Measurements from ENCODE around the gene ANKRD63. TPM values are rescaled to one million over a fixed set of nuclear protein-coding genes. Genes with fewer than 3 reads are reported as not detected.

The ANKRD63 gene
- total and polyA plus RNA-seq, 4 donors: not detected

DNA sequence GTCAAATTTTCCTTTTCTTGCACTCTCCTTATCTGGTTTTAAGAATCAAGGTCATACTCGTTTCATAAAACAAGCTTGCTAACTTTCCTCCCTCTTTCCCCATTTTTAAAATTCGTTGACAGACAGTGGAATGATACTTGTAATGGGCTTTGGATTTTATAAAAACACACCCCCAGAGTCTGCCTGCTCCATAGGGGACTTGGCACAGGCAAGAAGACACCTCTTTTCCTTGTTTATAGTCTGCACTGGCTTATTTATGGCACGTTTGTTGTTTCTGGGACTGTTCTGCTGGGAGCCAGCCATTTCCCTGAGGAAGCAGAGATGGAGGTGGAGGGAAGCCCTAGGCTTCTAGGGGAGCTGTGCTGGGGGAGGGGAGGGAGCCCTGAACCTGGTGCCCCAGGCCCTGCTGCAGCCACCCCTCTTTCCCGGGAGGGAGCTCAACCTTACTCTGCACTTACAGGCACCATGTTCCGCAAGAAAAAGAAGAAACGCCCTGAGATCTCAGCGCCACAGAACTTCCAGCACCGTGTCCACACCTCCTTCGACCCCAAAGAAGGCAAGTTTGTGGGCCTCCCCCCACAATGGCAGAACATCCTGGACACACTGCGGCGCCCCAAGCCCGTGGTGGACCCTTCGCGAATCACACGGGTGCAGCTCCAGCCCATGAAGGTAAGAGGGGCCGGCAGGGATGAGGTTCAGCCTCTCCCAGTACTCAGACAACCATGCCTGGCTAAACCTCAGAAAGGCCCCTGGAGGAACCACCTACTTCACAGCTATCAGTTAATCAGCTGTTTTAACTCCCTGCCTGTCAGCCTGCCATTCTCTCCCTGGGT is 18.3 kb downstream of the ANKRD63 start:
- H3K4me1 ChIP-seq (ENCODE audit: control insufficient read depth in 5 of 5, insufficient read depth in 5 of 5, low read length in 5 of 5): peaks cover 0 to 2% (median 0%) of the 10 kb centered on the region in 5 donors
- no peaks in the 10 kb centered on the region for H3K36me3 ChIP-seq (ENCODE audit: control insufficient read depth in 4 of 4, insufficient read depth in 4 of 4, low read length in 4 of 4)
- no peaks in the 10 kb centered on the region for H3K27me3 ChIP-seq (ENCODE audit: control insufficient read depth in 3 of 3, insufficient read depth in 3 of 3, low read length in 2 of 3)
- no peak for ATAC-seq (ENCODE audit: insufficient read depth, low FRiP score)
- H3K9ac ChIP-seq (ENCODE audit: insufficient read depth in 1 of 2, low read length in 2 of 2): no peak overlapping the region
- WGBS, 2 donors: 84 to 86% methylated on average over 14 to 16 of the region's 16 CpGs
- no peak overlapping the region for H3K27ac ChIP-seq (ENCODE audit: low read depth in 1 of 2, low read length in 1 of 2)
- TF ChIP-seq, protein P1, sequence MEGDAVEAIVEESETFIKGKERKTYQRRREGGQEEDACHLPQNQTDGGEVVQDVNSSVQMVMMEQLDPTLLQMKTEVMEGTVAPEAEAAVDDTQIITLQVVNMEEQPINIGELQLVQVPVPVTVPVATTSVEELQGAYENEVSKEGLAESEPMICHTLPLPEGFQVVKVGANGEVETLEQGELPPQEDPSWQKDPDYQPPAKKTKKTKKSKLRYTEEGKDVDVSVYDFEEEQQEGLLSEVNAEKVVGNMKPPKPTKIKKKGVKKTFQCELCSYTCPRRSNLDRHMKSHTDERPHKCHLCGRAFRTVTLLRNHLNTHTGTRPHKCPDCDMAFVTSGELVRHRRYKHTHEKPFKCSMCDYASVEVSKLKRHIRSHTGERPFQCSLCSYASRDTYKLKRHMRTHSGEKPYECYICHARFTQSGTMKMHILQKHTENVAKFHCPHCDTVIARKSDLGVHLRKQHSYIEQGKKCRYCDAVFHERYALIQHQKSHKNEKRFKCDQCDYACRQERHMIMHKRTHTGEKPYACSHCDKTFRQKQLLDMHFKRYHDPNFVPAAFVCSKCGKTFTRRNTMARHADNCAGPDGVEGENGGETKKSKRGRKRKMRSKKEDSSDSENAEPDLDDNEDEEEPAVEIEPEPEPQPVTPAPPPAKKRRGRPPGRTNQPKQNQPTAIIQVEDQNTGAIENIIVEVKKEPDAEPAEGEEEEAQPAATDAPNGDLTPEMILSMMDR (IDR thresholded peaks at IDR 0.05; ENCODE audit: control extremely low read depth, extremely low read depth): no peak
- peaks cover 0 to 1% (median 0%) of the 10 kb centered on the region in 4 donors for H3K9me3 ChIP-seq (ENCODE audit: control insufficient read depth in 4 of 4, insufficient read depth in 3 of 4, low read length in 3 of 4)
- no peak for DNase-seq
- no peak overlapping the region for H3K4me3 ChIP-seq

DNA sequence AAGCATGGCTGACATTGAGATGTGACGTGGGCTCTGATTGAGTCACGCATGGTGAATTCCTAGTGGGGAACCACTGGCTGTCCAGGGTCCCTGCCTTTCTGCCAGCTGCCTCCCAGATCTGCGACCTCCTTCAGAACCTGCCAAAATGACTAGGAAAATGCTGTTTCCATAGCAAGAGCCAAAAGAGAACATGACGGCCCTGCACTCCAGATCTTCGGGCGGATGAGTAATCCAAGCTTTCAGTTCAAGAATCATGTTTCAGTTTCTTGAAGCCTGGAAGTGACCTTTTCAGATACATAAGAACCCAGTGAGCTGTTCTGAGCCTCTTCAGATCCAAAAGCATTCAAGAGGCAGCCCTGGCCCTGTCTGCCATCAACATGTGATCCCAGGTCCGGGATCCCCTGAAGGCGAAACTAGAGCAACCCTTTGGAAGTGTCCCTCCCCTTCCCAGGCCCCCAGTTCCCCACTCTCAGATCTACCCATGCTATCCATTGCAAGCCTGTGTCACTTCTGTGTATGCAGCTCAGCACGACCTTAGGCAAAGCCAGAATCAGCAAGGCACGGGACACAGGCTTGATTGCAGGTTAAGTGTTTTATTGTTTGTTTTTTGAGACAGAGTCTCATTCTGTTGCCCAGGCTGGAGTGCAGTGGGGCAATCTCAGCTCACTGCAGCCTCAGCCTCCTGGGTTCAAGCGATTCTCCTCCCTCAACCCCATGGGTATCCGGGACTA is 19.7 kb downstream of the ANKRD63 start:
- DNase-seq: peak in 1 of 3 donors; percentile 65

DNA sequence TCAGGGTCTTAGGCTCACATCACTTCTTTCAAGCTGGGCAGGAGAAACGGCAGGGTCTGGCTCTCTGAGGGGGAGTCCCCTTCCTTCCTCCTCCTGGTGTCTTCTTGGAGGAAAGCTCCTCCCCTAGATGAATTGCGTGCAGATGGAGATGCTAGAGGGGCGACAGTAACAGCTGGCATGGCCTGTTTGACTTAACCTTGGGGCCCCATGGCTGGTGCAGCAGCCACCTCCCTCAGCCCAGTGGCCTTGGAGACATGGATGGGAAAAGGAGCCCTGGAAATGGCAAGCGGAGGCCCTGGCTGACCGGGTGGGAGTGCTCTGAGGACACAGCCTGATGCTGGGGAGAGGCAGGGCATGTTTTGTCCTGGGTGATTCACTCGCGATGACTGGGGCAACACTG is 23.8 kb downstream of the ANKRD63 start:
- TF ChIP-seq, protein P1 (IDR thresholded peaks at IDR 0.05; ENCODE audit: control extremely low read depth, extremely low read depth): no peak

More for the DNA sequence above, 19.7 kb downstream of the ANKRD63 start:
- no peaks in the 10 kb centered on the region for H3K36me3 ChIP-seq (ENCODE audit: control insufficient read depth in 4 of 4, insufficient read depth in 4 of 4, low read length in 4 of 4)
- peak; percentile 41 for ATAC-seq (ENCODE audit: insufficient read depth, low FRiP score)
- no peaks in the 10 kb centered on the region for H3K27me3 ChIP-seq (ENCODE audit: control insufficient read depth in 3 of 3, insufficient read depth in 3 of 3, low read length in 2 of 3)
- H3K9ac ChIP-seq (ENCODE audit: insufficient read depth in 1 of 2, low read length in 2 of 2): peak overlapping the region in 1 of 2 donors; percentile 23
- peaks cover 0 to 2% (median 0%) of the 10 kb centered on the region in 5 donors for H3K4me1 ChIP-seq (ENCODE audit: control insufficient read depth in 5 of 5, insufficient read depth in 5 of 5, low read length in 5 of 5)
- H3K4me3 ChIP-seq: no peak overlapping the region
- no peaks in the 10 kb centered on the region for H3K9me3 ChIP-seq (ENCODE audit: control insufficient read depth in 4 of 4, insufficient read depth in 3 of 4, low read length in 3 of 4)
- TF ChIP-seq, protein P1 (IDR thresholded peaks at IDR 0.05; ENCODE audit: control extremely low read depth, extremely low read depth): no peak
- 68 to 88% methylated on average over 12 of the region's 12 CpGs for WGBS, 2 donors
- H3K27ac ChIP-seq (ENCODE audit: low read depth in 1 of 2, low read length in 1 of 2): peak overlapping the region in 1 of 2 donors; percentile 50

More for the DNA sequence above, 23.8 kb downstream of the ANKRD63 start:
- WGBS, 2 donors: 64 to 70% methylated on average over 7 of the region's 7 CpGs
- Histone ChIP-seq H3K27ac (ENCODE audit: low read depth in 1 of 2, low read length in 1 of 2) (no peak overlapping the region), H3K4me1 (ENCODE audit: control insufficient read depth in 5 of 5, insufficient read depth in 5 of 5, low read length in 5 of 5) (peaks cover 0 to 2% (median 0%) of the 10 kb centered on the region in 5 donors), H3K4me3 (no peak overlapping the region), H3K36me3 (ENCODE audit: control insufficient read depth in 4 of 4, insufficient read depth in 4 of 4, low read length in 4 of 4) (no peaks in the 10 kb centered on the region), H3K9ac (ENCODE audit: insufficient read depth in 1 of 2, low read length in 2 of 2) (no peak overlapping the region), H3K9me3 (ENCODE audit: control insufficient read depth in 4 of 4, insufficient read depth in 3 of 4, low read length in 3 of 4) (no peaks in the 10 kb centered on the region), H3K27me3 (ENCODE audit: control insufficient read depth in 3 of 3, insufficient read depth in 3 of 3, low read length in 2 of 3) (peaks cover 0 to 12% (median 1%) of the 10 kb centered on the region in 3 donors)
- ATAC-seq (ENCODE audit: insufficient read depth, low FRiP score) (no peak), DNase-seq (no peak)
